Omental fat pad (tissue), 4 donors: ENCODE results near the gene ZMYM4. TPM values are rescaled to one million over a fixed set of nuclear protein-coding genes. Genes with fewer than 3 reads are reported as not detected.

Source experiments
- ATAC-seq: fragments of 150-250 bp; one replicate; pipeline ENCODE4 v1.9.1; 2016; ENCODE audit warnings: mild to moderate bottlenecking, moderate library complexity; ENCODE audit not compliant: low FRiP score
- DNase-seq: peaks from one replicate; pipeline ENCODE4 v3.0.0-alpha.2; 2019; ENCODE audit warnings: low spot score
- CTCF ChIP-seq, 3 donors: fragments of 450-650 bp; IDR thresholded peaks; one replicate each; pipeline ENCODE4 v1.5.1; 2016 to 2017; ENCODE audit warnings: antibody characterized with exemption in 3 of 3, mild to moderate bottlenecking in 3 of 3, moderate library complexity in 2 of 3
- total RNA-seq, 4 donors: library from RNA; depleted of rRNA; stranded (reverse); fragments of >200 nt; gene quantifications; one replicate each; pipeline ENCODE4 v1.1.0, GENCODE V29; 2016

The ZMYM4 gene
- total RNA-seq, 4 donors from 2014 or later = 31.7 to 38.3 (median 33.9) TPM

- ATAC-seq = no peak
- no peak for TF ChIP-seq CTCF (IDR thresholded peaks at IDR 0.05)
- no peak for DNase-seq
Measured at GRCh38 chr1:35350872-35351271, 82.4 kb downstream of the ZMYM4 start.

GRCh38 chr1:35359995-35360394 is 91.5 kb downstream of the ZMYM4 start:
- TF ChIP-seq CTCF (IDR thresholded peaks at IDR 0.05) = no peak
- ATAC-seq = no peak
- DNase-seq = no peak

- DNase-seq = no peak
- no peak for ATAC-seq
- TF ChIP-seq CTCF (IDR thresholded peaks at IDR 0.05) = no peak
Measured at GRCh38 chr1:35361638-35362037, 93.1 kb downstream of the ZMYM4 start.

- no peak for DNase-seq
- TF ChIP-seq CTCF (IDR thresholded peaks at IDR 0.05) = no peak
- no peak for ATAC-seq
Measured at GRCh38 chr1:35364741-35365140, 96.2 kb downstream of the ZMYM4 start.

GRCh38 chr1:35367914-35368313 is 99.4 kb downstream of the ZMYM4 start:
- DNase-seq (no peak), ATAC-seq (no peak)
- TF ChIP-seq CTCF (IDR thresholded peaks at IDR 0.05) = no peak

GRCh38 chr1:35369922-35370671 is 101.6 kb downstream of the ZMYM4 start:
- no peak for DNase-seq

More at GRCh38 chr1:35369922-35370671, 101.6 kb downstream of the ZMYM4 start:
- no peak for ATAC-seq
- no peak for TF ChIP-seq CTCF (IDR thresholded peaks at IDR 0.05)
